Mesothelial cell of epicardium (in vitro differentiated cells): Measurements from ENCODE around the gene MCU. TPM values are rescaled to one million over a fixed set of nuclear protein-coding genes. Genes with fewer than 3 reads are reported as not detected.
A peak's percentile ranks its signal among the peaks of the same experiment; 100 is the strongest.

ENCODE experiments used
- DNase-seq, 2 experiments: peaks; one replicate each; pipeline ENCODE4 v3.0.0; 2021; ENCODE audit warnings: low spot score in 2 of 2; ENCODE audit not compliant: unreplicated experiment in 2 of 2
- H3K27ac Mint-ChIP-seq: 2 replicates; pipeline ENCODE4 v1.8.0; 2021; ENCODE audit warnings: mixed read lengths
- H3K27me3 Mint-ChIP-seq: 2 replicates; pipeline ENCODE4 v1.8.0; 2021; ENCODE audit warnings: low read depth, mixed read lengths
- H3K36me3 Mint-ChIP-seq: 2 replicates; pipeline ENCODE4 v1.8.0; 2021; ENCODE audit warnings: mixed read lengths
- H3K4me1 Mint-ChIP-seq: 2 replicates; pipeline ENCODE4 v1.8.0; 2021; ENCODE audit warnings: mixed read lengths
- H3K4me3 Mint-ChIP-seq: 2 replicates; pipeline ENCODE4 v1.8.0; 2021; ENCODE audit warnings: mild to moderate bottlenecking, moderate library complexity, mixed read lengths
- H3K9me3 Mint-ChIP-seq: 2 replicates; pipeline ENCODE4 v1.8.0; 2021; ENCODE audit warnings: mixed read lengths
- total RNA-seq: library from RNA; stranded (reverse); gene quantifications from 3 replicates; pipeline ENCODE4 v1.2.1, GENCODE V29; 2021
- TF ChIP-seq, protein P1 (sequence below): fragments of 200-600 bp; sonication (generic); IDR thresholded peaks from one replicate; pipeline ENCODE4 v1.5.0; 2021; ENCODE audit warnings: antibody characterized with exemption; ENCODE audit not compliant: unreplicated experiment

The MCU gene
- total RNA-seq, 1 donor from 2014 or later: 44.6 TPM

- H3K27ac Mint-ChIP-seq: peak overlapping the region; percentile 33
Observed at GRCh38 chr10:72812415-72812752, 120.4 kb downstream of the MCU start.

DNA sequence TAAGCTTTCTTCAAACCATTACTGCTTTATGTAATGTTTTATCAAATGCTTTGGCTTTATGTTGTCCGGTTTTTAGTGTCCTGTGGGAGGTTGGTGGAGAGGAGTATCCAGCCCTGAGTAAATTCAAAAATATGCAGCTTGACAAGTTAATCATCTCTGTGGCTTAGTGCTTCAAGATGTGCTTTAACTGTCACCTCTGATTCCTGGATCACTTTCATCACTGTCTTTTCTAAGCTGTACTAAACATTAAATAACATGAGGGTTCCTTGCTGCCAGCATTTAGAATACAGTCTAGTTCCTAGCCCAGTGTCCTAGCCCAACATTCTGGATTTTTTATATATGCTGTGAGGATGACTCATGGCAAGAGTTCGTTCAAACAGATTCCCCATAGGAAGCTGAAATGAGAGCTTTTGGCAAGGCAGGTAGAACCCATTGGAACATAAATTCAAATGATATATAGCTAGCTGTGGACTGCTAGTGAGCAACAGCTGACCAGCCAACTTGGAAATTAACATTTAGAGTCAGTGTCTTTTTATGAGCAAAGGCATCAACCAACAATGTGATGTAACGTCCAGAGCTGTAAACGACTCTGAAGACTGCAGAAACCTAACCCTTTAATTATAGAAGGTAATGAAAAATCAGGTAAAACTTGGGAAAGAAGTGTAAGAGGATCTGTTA lies 120.9 kb downstream of the MCU start:
- peaks cover 10% of the 10 kb centered on the region for H3K9me3 Mint-ChIP-seq
- no peaks in the 10 kb centered on the region for H3K27me3 Mint-ChIP-seq
- peaks cover 10% of the 10 kb centered on the region for H3K36me3 Mint-ChIP-seq
- no peak overlapping the region for H3K4me3 Mint-ChIP-seq
- peak overlapping the region; percentile 33 for H3K27ac Mint-ChIP-seq
- H3K4me1 Mint-ChIP-seq: peaks cover 30% of the 10 kb centered on the region
- DNase-seq: no peak
- TF ChIP-seq, protein P1, sequence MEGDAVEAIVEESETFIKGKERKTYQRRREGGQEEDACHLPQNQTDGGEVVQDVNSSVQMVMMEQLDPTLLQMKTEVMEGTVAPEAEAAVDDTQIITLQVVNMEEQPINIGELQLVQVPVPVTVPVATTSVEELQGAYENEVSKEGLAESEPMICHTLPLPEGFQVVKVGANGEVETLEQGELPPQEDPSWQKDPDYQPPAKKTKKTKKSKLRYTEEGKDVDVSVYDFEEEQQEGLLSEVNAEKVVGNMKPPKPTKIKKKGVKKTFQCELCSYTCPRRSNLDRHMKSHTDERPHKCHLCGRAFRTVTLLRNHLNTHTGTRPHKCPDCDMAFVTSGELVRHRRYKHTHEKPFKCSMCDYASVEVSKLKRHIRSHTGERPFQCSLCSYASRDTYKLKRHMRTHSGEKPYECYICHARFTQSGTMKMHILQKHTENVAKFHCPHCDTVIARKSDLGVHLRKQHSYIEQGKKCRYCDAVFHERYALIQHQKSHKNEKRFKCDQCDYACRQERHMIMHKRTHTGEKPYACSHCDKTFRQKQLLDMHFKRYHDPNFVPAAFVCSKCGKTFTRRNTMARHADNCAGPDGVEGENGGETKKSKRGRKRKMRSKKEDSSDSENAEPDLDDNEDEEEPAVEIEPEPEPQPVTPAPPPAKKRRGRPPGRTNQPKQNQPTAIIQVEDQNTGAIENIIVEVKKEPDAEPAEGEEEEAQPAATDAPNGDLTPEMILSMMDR: no peak

More at GRCh38 chr10:72812415-72812752, 120.4 kb downstream of the MCU start:
- peaks cover 10% of the 10 kb centered on the region for H3K9me3 Mint-ChIP-seq
- H3K4me1 Mint-ChIP-seq: peaks cover 30% of the 10 kb centered on the region
- H3K36me3 Mint-ChIP-seq: peaks cover 10% of the 10 kb centered on the region
- no peaks in the 10 kb centered on the region for H3K27me3 Mint-ChIP-seq
- no peak for DNase-seq
- TF ChIP-seq, protein P1: no peak
- H3K4me3 Mint-ChIP-seq: no peak overlapping the region

- DNase-seq: no peak
- TF ChIP-seq, protein P1: no peak
- Mint-ChIP-seq H3K9me3 (peaks cover 6% of the 10 kb centered on the region), H3K4me1 (peaks cover 35% of the 10 kb centered on the region), H3K36me3 (peaks cover 6% of the 10 kb centered on the region), H3K27me3 (no peaks in the 10 kb centered on the region), H3K27ac (peak overlapping the region; percentile 47), H3K4me3 (no peak overlapping the region)
Observed at GRCh38 chr10:72814099-72814790, 122.3 kb downstream of the MCU start.

- DNase-seq: no peak
- H3K4me1 Mint-ChIP-seq: peaks cover 27% of the 10 kb centered on the region
- H3K4me3 Mint-ChIP-seq: no peak overlapping the region
- H3K27ac Mint-ChIP-seq: no peak overlapping the region
- H3K36me3 Mint-ChIP-seq: peaks cover 3% of the 10 kb centered on the region
- H3K9me3 Mint-ChIP-seq: no peaks in the 10 kb centered on the region
- TF ChIP-seq, protein P1: no peak
- no peaks in the 10 kb centered on the region for H3K27me3 Mint-ChIP-seq
Observed at GRCh38 chr10:72816565-72816964, 124.6 kb downstream of the MCU start.

- Mint-ChIP-seq H3K27me3 (no peaks in the 10 kb centered on the region), H3K4me1 (peaks cover 18% of the 10 kb centered on the region), H3K4me3 (no peak overlapping the region), H3K9me3 (peaks cover 9% of the 10 kb centered on the region), H3K27ac (peak overlapping the region; percentile 1), H3K36me3 (peaks cover 17% of the 10 kb centered on the region)
- no peak for DNase-seq
- TF ChIP-seq, protein P1: no peak
Observed at GRCh38 chr10:72818076-72818475, 126.1 kb downstream of the MCU start.
